ENCODE measurements around the gene SLC2A9.

- TF ChIP-seq GATA3 (IDR thresholded peaks at IDR 0.05; ENCODE audit: low read depth, low read length) (no peak), GATA2 (IDR thresholded peaks at IDR 0.05; ENCODE audit: low read depth, low read length) (no peak)
These were observed 187.9 kb downstream of the SLC2A9 start for GRCh38 chr4:9833421-9833820.

Measured in SH-SY5Y (cell line).